B cell (primary cell): Measurements from ENCODE around the gene G2E3. TPM values are rescaled to one million over a fixed set of nuclear protein-coding genes. Genes with fewer than 3 reads are reported as not detected.

Experiments used
- ATAC-seq: fragments of 200-7000 bp; cut with Tn5 transposase; one replicate; pipeline ENCODE4 v1.10.0; 2021; ENCODE audit warnings: low read depth, mild to moderate bottlenecking, moderate number of reproducible peaks, moderate library complexity
- CTCF ChIA-PET: fragments of 350-600 bp; sonication (Branson Sonifier 250); formaldehyde crosslinking; loops from one replicate; lab custom pipeline; 2021; ENCODE audit warnings: antibody characterized with exemption, inconsistent platforms; lab: Charles Lee
- POLR2A ChIA-PET: fragments of 350-600 bp; sonication (Branson Sonifier 250); formaldehyde crosslinking; loops from one replicate; lab custom pipeline; 2021; ENCODE audit warnings: antibody characterized with exemption; lab: Charles Lee
- DNase-seq: peaks from one replicate; pipeline ENCODE4 v3.0.0; 2013
- H2AFZ ChIP-seq: 2 replicates; pipeline ENCODE4 v1.6.1; 2012; ENCODE audit warnings: mild to moderate bottlenecking, low read depth, low read length; ENCODE audit not compliant: insufficient read depth, poor library complexity, severe bottlenecking
- H3K27ac ChIP-seq, 2 donors: 1 replicate in 1 of 2; 2 replicates in 1 of 2; pipeline ENCODE4 v1.5.1; 2012 to 2013; ENCODE audit warnings: low read length in 2 of 2, mild to moderate bottlenecking in 2 of 2, moderate library complexity in 1 of 2
- H3K27me3 ChIP-seq, 4 experiments: fragments of 200-600 bp in 1 of 4; sonication (generic) in 1 of 4; replicated peaks in 1 of 4; 1 replicate in 2 of 4; 2 replicates in 2 of 4; pipeline versions ENCODE4 v1.6.1 to v1.7.0; 2013 to 2016; ENCODE audit warnings: low read length in 3 of 4, mild to moderate bottlenecking in 2 of 4, mixed read lengths in 1 of 4, moderate library complexity in 1 of 4; ENCODE audit not compliant: insufficient read depth in 4 of 4, control insufficient read depth in 3 of 4; ENCODE audit errors: control extremely low read depth in 1 of 4
- H3K36me3 ChIP-seq, 2 experiments: replicated peaks in 1 of 2; 1 replicate in 1 of 2; 2 replicates in 1 of 2; pipeline versions ENCODE4 v1.6.1 to v1.7.1; 2013; ENCODE audit warnings: low read length in 1 of 2; ENCODE audit not compliant: insufficient read depth in 2 of 2, control insufficient read depth in 1 of 2; ENCODE audit errors: control extremely low read depth in 1 of 2, extremely low read depth in 1 of 2
- H3K4me1 ChIP-seq, 2 donors: fragments of 200-600 bp in 1 of 2; sonication (generic) in 1 of 2; 1 replicate in 1 of 2; 2 replicates in 1 of 2; pipeline versions ENCODE4 v1.5.1 to v1.6.1; 2013 to 2017; ENCODE audit warnings: low read length in 2 of 2; ENCODE audit not compliant: control insufficient read depth in 2 of 2, insufficient read depth in 2 of 2
- H3K4me2 ChIP-seq: replicated peaks from 2 replicates; pipeline ENCODE3; 2012; ENCODE audit warnings: mild to moderate bottlenecking, low read depth, low read length; ENCODE audit not compliant: poor library complexity, severe bottlenecking
- H3K4me3 ChIP-seq, 5 experiments: fragments of 200-600 bp in 1 of 5; sonication (generic) in 1 of 5; 1 replicate in 3 of 5; 2 replicates in 2 of 5; pipeline versions ENCODE4 v1.5.1 to v1.7.0; 2011 to 2016; ENCODE audit warnings: low read length in 4 of 5, mild to moderate bottlenecking in 4 of 5, low read depth in 2 of 5, control low read depth in 1 of 5, moderate library complexity in 1 of 5; ENCODE audit not compliant: insufficient read depth in 1 of 5; ENCODE audit errors: control extremely low read depth in 1 of 5, extremely low read depth in 1 of 5
- H3K79me2 ChIP-seq: fragments of 200-600 bp; sonication (generic); one replicate; pipeline ENCODE4 v1.6.0; 2016; ENCODE audit warnings: low read length; ENCODE audit not compliant: control insufficient read depth, insufficient read depth
- H3K9ac ChIP-seq: fragments of 200-600 bp; sonication (generic); 2 replicates; pipeline ENCODE4 v1.6.1; 2017; ENCODE audit warnings: mild to moderate bottlenecking, low read length, moderate library complexity
- H3K9me3 ChIP-seq, 3 donors: one replicate each; pipeline versions ENCODE4 v1.6.1 to v1.7.1; 2013; ENCODE audit warnings: low read length in 2 of 3; ENCODE audit not compliant: control insufficient read depth in 2 of 3, insufficient read depth in 1 of 3; ENCODE audit errors: control extremely low read depth in 1 of 3
- H4K20me1 ChIP-seq: 2 replicates; pipeline ENCODE4 v1.6.0; 2012; ENCODE audit warnings: mild to moderate bottlenecking, low read length; ENCODE audit not compliant: insufficient read depth, control insufficient read depth, poor library complexity, severe bottlenecking
- H3K27ac Mint-ChIP-seq: one replicate; pipeline ENCODE4 v1.8.0; 2021; ENCODE audit warnings: mixed read lengths
- H3K27me3 Mint-ChIP-seq: one replicate; pipeline ENCODE4 v1.8.0; 2021; ENCODE audit warnings: mixed read lengths
- H3K4me1 Mint-ChIP-seq: one replicate; pipeline ENCODE4 v1.8.0; 2021; ENCODE audit warnings: mixed read lengths
- H3K4me3 Mint-ChIP-seq: one replicate; pipeline ENCODE4 v1.8.0; 2021; ENCODE audit warnings: mixed read lengths
- H3K9me3 Mint-ChIP-seq: one replicate; pipeline ENCODE4 v1.8.0; 2022; ENCODE audit warnings: mixed read lengths; ENCODE audit not compliant: insufficient read depth
- CTCF ChIP-seq: fragments of 200-600 bp; IDR thresholded peaks from one replicate; pipeline ENCODE4 v1.8.0; 2022; ENCODE audit warnings: antibody characterized with exemption, mild to moderate bottlenecking
- EZH2 ChIP-seq: IDR thresholded peaks from 2 replicates; pipeline ENCODE4 v1.6.1; 2012; ENCODE audit warnings: borderline replicate concordance, low read depth, mild to moderate bottlenecking, moderate library complexity, low read length; ENCODE audit not compliant: insufficient read depth, poor library complexity, severe bottlenecking
- WGBS: methylation state at CpG from one replicate; pipeline ENCODE4 v1.1.5; 2013; ENCODE audit warnings: missing lambda C conversion rate; ENCODE audit not compliant: insufficient coverage; 5-methylcytosine and 5-hydroxymethylcytosine counted together
- intact Hi-C: fragments of 100-400 bp; cut with micrococcal nuclease; formaldehyde crosslinking; loops from one replicate; pipeline ENCODE4 v1.10.0; 2022
- polyA plus RNA-seq: library from polyadenylated mRNA; depleted of rRNA; stranded (reverse); fragments of >200 nt; gene quantifications from 2 replicates; pipeline ENCODE4 v1.2.3, GENCODE V29; 2012
- total RNA-seq, 2 donors: library from RNA; stranded (reverse); fragments of 120-200 nt in 1 of 2; gene quantifications; 1 replicate in 1 of 2; 2 replicates in 1 of 2; pipeline versions ENCODE4 v1.2.3 to v1.2.4, GENCODE V29; 2013 to 2022

The G2E3 gene
- total and polyA plus RNA-seq, 2 donors (not counting 1 experiment from before 2014, with no cell fraction given), result 6.2 to 29.2 TPM

- Histone ChIP-seq H3K9ac (no peak overlapping the region), H3K4me3 (no peak overlapping the region), H3K79me2 (no peaks in the 10 kb centered on the region), H3K27me3 (no peaks in the 10 kb centered on the region), H3K4me1 (no peaks in the 10 kb centered on the region), H2AFZ (no peak overlapping the region), H3K4me2 (no peak overlapping the region), H3K9me3 (peaks cover 0 to 6% (median 4%) of the 10 kb centered on the region in 3 donors), H3K27ac (no peak overlapping the region), H3K36me3 (no peaks in the 10 kb centered on the region), H4K20me1 (no peaks in the 10 kb centered on the region)
- no peak overlapping the region for H3K27ac Mint-ChIP-seq
- ATAC-seq (no peak), DNase-seq (no peak)
- no peaks in the 10 kb centered on the region for H3K4me1 Mint-ChIP-seq
- intact Hi-C loops, result no loop called here
- peaks cover 10% of the 10 kb centered on the region for H3K27me3 Mint-ChIP-seq
- POLR2A ChIA-PET, result no interaction called here
- CTCF ChIA-PET, result interaction anchor here (0.7 kb wide), 1 partner anchor 1904 kb away, joined by 4 read pairs; no protein-coding TSS in a partner anchor
- H3K4me3 Mint-ChIP-seq, result no peak overlapping the region
- TF ChIP-seq CTCF (no peak), EZH2 (no peak)
- 100% methylated on average over 2 of the region's 5 CpGs for WGBS
- no peaks in the 10 kb centered on the region for H3K9me3 Mint-ChIP-seq
Measured at GRCh38 chr14:30532264-30532663, 26.7 kb upstream of the G2E3 start.

DNA sequence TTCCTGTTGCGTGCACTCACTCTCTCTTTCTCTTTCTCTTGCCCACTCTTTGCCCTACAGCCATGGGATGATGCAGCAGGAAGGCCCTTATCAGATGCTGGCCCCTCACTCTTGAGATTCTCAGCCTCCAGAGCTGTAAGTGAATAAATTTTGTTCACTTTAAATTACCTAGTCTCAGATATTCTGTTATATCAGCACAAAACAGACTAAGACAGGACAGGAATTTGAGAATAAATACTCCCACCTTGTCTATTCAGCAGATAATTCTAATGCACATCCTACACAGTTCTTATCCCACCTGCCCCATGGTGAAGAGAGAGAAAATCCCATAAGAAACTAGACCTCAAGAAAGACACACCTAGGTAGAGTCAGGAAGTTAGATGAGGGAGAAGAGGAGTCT, 25.8 kb upstream of the G2E3 start:
- Histone ChIP-seq H3K4me3 (no peak overlapping the region), H3K27me3 (no peaks in the 10 kb centered on the region), H2AFZ (no peak overlapping the region), H3K36me3 (no peaks in the 10 kb centered on the region), H3K4me2 (no peak overlapping the region), H3K9me3 (peaks cover 0 to 1% (median 0%) of the 10 kb centered on the region in 3 donors), H4K20me1 (no peaks in the 10 kb centered on the region), H3K79me2 (no peaks in the 10 kb centered on the region), H3K27ac (no peak overlapping the region), H3K4me1 (no peaks in the 10 kb centered on the region), H3K9ac (no peak overlapping the region)
- Mint-ChIP-seq H3K4me3 (no peak overlapping the region), H3K9me3 (no peaks in the 10 kb centered on the region), H3K27me3 (peaks cover 16% of the 10 kb centered on the region), H3K4me1 (no peaks in the 10 kb centered on the region), H3K27ac (no peak overlapping the region)
- no peak for TF ChIP-seq EZH2
- TF ChIP-seq CTCF, result no peak
- CTCF ChIA-PET, result no interaction called here
- WGBS, result 100% methylated on average over 1 of the region's 1 CpG
- DNase-seq (no peak), ATAC-seq (no peak)
- POLR2A ChIA-PET, result no interaction called here
- intact Hi-C loops, result no loop called here
